Caco-2 (cell line): ENCODE data around the gene ZNF407. TPM values are rescaled to one million over a fixed set of nuclear protein-coding genes. Genes with fewer than 3 reads are reported as not detected.

Experiments
- BruUV-seq: library from RNA; stranded (reverse); fragments of 400-500 nt; replicated peaks from 2 replicates; lab custom pipeline; 2021; lab: Mats Ljungman, UMichigan
- CTCF ChIA-PET: fragments of 300-600 bp; sonication (Branson Sonifier 250); formaldehyde crosslinking; loops from one replicate; lab custom pipeline; 2022; ENCODE audit warnings: antibody characterized with exemption; lab: Charles Lee
- POLR2A ChIA-PET: fragments of 300-600 bp; sonication (Branson Sonifier 250); formaldehyde crosslinking; loops from one replicate; lab custom pipeline; 2022; ENCODE audit warnings: antibody characterized with exemption; lab: Charles Lee
- DNase-seq, 2 experiments: peaks; one replicate each; pipeline versions ENCODE4 v3.0.0 to v3.0.0-alpha.2; 2020 to 2022
- H3K27me3 ChIP-seq: replicated peaks from 2 replicates; pipeline ENCODE4 v1.6.0; 2011; ENCODE audit warnings: low read length; ENCODE audit not compliant: control insufficient read depth, insufficient read depth
- H3K36me3 ChIP-seq: 2 replicates; pipeline ENCODE4 v1.5.1; 2011; ENCODE audit warnings: low read length; ENCODE audit not compliant: control insufficient read depth, insufficient read depth
- H3K4me1 ChIP-seq: fragments of 250-450 bp; sonication (Bioruptor Pico); 2 replicates; pipeline ENCODE4 v1.5.1; 2020; ENCODE audit warnings: mild to moderate bottlenecking
- H3K4me3 ChIP-seq: 2 replicates; pipeline ENCODE4 v1.5.1; 2011; ENCODE audit warnings: low read depth, mild to moderate bottlenecking, control low read depth, low read length
- H3K9me3 ChIP-seq: fragments of 250-450 bp; sonication (Bioruptor Pico); 2 replicates; pipeline ENCODE4 v1.5.1; 2020; ENCODE audit warnings: mild to moderate bottlenecking, moderate library complexity
- H3K27ac Mint-ChIP-seq: one replicate; pipeline ENCODE4 v1.8.0; 2022; ENCODE audit warnings: mixed read lengths; ENCODE audit not compliant: unreplicated experiment
- H3K27me3 Mint-ChIP-seq: one replicate; pipeline ENCODE4 v1.8.0; 2022; ENCODE audit warnings: mixed read lengths; ENCODE audit not compliant: insufficient read depth, unreplicated experiment
- H3K36me3 Mint-ChIP-seq: one replicate; pipeline ENCODE4 v1.8.0; 2022; ENCODE audit warnings: mild to moderate bottlenecking, mixed read lengths; ENCODE audit not compliant: insufficient read depth, unreplicated experiment
- H3K4me1 Mint-ChIP-seq: one replicate; pipeline ENCODE4 v1.8.0; 2022; ENCODE audit warnings: low read depth, mixed read lengths; ENCODE audit not compliant: unreplicated experiment
- H3K4me3 Mint-ChIP-seq: one replicate; pipeline ENCODE4 v1.8.0; 2022; ENCODE audit warnings: mild to moderate bottlenecking, moderate library complexity, mixed read lengths; ENCODE audit not compliant: unreplicated experiment
- H3K9me3 Mint-ChIP-seq: one replicate; pipeline ENCODE4 v1.8.0; 2022; ENCODE audit warnings: mixed read lengths; ENCODE audit not compliant: unreplicated experiment
- CTCF ChIP-seq, 2 experiments: fragments of 200-600 bp in 1 of 2; IDR thresholded peaks; 1 replicate in 1 of 2; 2 replicates in 1 of 2; pipeline versions ENCODE4 v1.5.1 to v1.8.0; 2011 to 2022; ENCODE audit warnings: antibody characterized with exemption in 1 of 2, control low read depth in 1 of 2, inconsistent platforms in 1 of 2, low read depth in 1 of 2, low read length in 1 of 2, mild to moderate bottlenecking in 1 of 2, moderate library complexity in 1 of 2; ENCODE audit not compliant: insufficient read depth in 1 of 2, severe bottlenecking in 1 of 2, unreplicated experiment in 1 of 2
- intact Hi-C: fragments of 100-400 bp; cut with micrococcal nuclease; formaldehyde crosslinking; loops from one replicate; pipeline ENCODE4 v1.10.0; 2022; ENCODE audit not compliant: unreplicated experiment
- total RNA-seq: library from RNA; stranded (reverse); gene quantifications from 2 replicates; pipeline ENCODE4 v1.2.3, GENCODE V29; 2022

ZNF407 gene
- total RNA-seq, 1 experiment from 2014 or later = 4.7 TPM

GRCh38 chr18:75031717-75032317 lies 434.1 kb downstream of the ZNF407 start:
- TF ChIP-seq CTCF (IDR thresholded peaks at IDR 0.05; ENCODE audit: insufficient read depth in 1 of 2, low read depth in 1 of 2, low read length in 1 of 2, severe bottlenecking in 1 of 2, unreplicated experiment in 1 of 2) = no peak
- intact Hi-C loops = no loop called here
- no peak overlapping the region for H3K4me3 Mint-ChIP-seq
- no peaks in the 10 kb centered on the region for H3K36me3 ChIP-seq
- no peak overlapping the region for H3K4me3 ChIP-seq
- H3K4me1 Mint-ChIP-seq = no peaks in the 10 kb centered on the region
- H3K27ac Mint-ChIP-seq = no peak overlapping the region
- H3K27me3 Mint-ChIP-seq = no peaks in the 10 kb centered on the region
- H3K36me3 Mint-ChIP-seq = no peaks in the 10 kb centered on the region
- no peak for DNase-seq
- ChIA-PET POLR2A (no interaction called here), CTCF (no interaction called here)
- BruUV-seq = no TSS peak
- H3K4me1 ChIP-seq = no peaks in the 10 kb centered on the region
- H3K9me3 Mint-ChIP-seq = no peaks in the 10 kb centered on the region
- no peaks in the 10 kb centered on the region for H3K9me3 ChIP-seq
- H3K27me3 ChIP-seq = no peaks in the 10 kb centered on the region

- CTCF ChIA-PET = no interaction called here
- Histone ChIP-seq H3K36me3 (no peaks in the 10 kb centered on the region), H3K4me1 (no peaks in the 10 kb centered on the region), H3K9me3 (no peaks in the 10 kb centered on the region), H3K27me3 (no peaks in the 10 kb centered on the region), H3K4me3 (no peak overlapping the region)
- TF ChIP-seq CTCF (IDR thresholded peaks at IDR 0.05; ENCODE audit: insufficient read depth in 1 of 2, low read depth in 1 of 2, low read length in 1 of 2, severe bottlenecking in 1 of 2, unreplicated experiment in 1 of 2) = no peak
- Mint-ChIP-seq H3K36me3 (no peaks in the 10 kb centered on the region), H3K27me3 (no peaks in the 10 kb centered on the region), H3K4me3 (no peak overlapping the region), H3K9me3 (no peaks in the 10 kb centered on the region), H3K27ac (no peak overlapping the region), H3K4me1 (no peaks in the 10 kb centered on the region)
- BruUV-seq = no TSS peak
- DNase-seq = no peak
- POLR2A ChIA-PET = no interaction called here
- intact Hi-C loops = no loop called here
Observed at GRCh38 chr18:75033516-75033915, 435.8 kb downstream of the ZNF407 start.

- Histone ChIP-seq H3K27me3 (no peaks in the 10 kb centered on the region), H3K9me3 (no peaks in the 10 kb centered on the region), H3K36me3 (no peaks in the 10 kb centered on the region), H3K4me3 (no peak overlapping the region), H3K4me1 (no peaks in the 10 kb centered on the region)
- no peaks in the 10 kb centered on the region for H3K9me3 Mint-ChIP-seq
- BruUV-seq = no TSS peak
- no peak for TF ChIP-seq CTCF (IDR thresholded peaks at IDR 0.05; ENCODE audit: insufficient read depth in 1 of 2, low read depth in 1 of 2, low read length in 1 of 2, severe bottlenecking in 1 of 2, unreplicated experiment in 1 of 2)
- no peaks in the 10 kb centered on the region for H3K27me3 Mint-ChIP-seq
- H3K4me1 Mint-ChIP-seq = no peaks in the 10 kb centered on the region
- DNase-seq = no peak
- H3K36me3 Mint-ChIP-seq = no peaks in the 10 kb centered on the region
- intact Hi-C loops = no loop called here
- H3K4me3 Mint-ChIP-seq = no peak overlapping the region
- ChIA-PET POLR2A (no interaction called here), CTCF (no interaction called here)
- H3K27ac Mint-ChIP-seq = no peak overlapping the region
Observed at GRCh38 chr18:75034937-75035336, 437.3 kb downstream of the ZNF407 start.
